Stimulated activated CD4-positive, alpha-beta T cell treated with anti-CD3 and anti-CD28 coated beads, Interleukin-15, amount 100 ng/mL, for 24 hours (primary cell): ENCODE data around the gene BARX1.
"Not testable (repeated sequence)": the region's sequence is repeated elsewhere in the genome, so short reads cannot be mapped to it uniquely, and the experiment has no call there.

Experiments
- DNase-seq: peaks from one replicate; pipeline ENCODE4 v3.0.0-alpha.2; 2020

Gene BARX1

GRCh38 chr9:93950619-93951601 is 4.2 kb downstream of the BARX1 start:
- DNase-seq = no peak

- DNase-seq = no peak
Observed at GRCh38 chr9:93949694-93950449, 5.3 kb downstream of the BARX1 start.

- no peak for DNase-seq
Observed at GRCh38 chr9:93949073-93949693, 6.0 kb downstream of the BARX1 start.

GRCh38 chr9:93948441-93949072 is 6.6 kb downstream of the BARX1 start:
- DNase-seq = no peak

- DNase-seq = no peak
Observed at GRCh38 chr9:93947409-93948070, 7.6 kb downstream of the BARX1 start.

DNA sequence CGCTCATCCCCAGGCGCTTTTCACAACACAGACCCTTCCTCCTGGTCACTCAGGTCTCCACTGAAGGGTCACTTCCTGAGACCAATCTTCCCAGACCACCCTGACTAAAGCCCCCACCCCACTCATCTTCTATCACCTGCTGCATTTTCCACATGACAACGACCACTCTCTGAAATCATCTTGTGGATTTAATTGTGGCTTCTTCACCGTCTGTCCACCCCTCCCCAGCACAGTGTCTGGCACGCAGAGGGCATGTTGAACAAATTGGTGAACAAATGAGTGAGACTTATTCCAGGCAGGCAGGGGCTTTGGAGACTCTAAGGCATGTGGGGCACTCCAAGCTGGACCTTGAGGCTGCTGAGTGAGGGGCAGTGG is 8.8 kb downstream of the BARX1 start:
- DNase-seq = no peak

- no peak for DNase-seq
Observed at GRCh38 chr9:93945400-93946337, 9.5 kb downstream of the BARX1 start.

GRCh38 chr9:93944011-93944410 is 11.1 kb downstream of the BARX1 start:
- DNase-seq = no peak

- no peak for DNase-seq
Observed at GRCh38 chr9:93942161-93942560, 13.0 kb downstream of the BARX1 start.

GRCh38 chr9:93941493-93941892 is 13.7 kb downstream of the BARX1 start:
- no peak for DNase-seq

DNA sequence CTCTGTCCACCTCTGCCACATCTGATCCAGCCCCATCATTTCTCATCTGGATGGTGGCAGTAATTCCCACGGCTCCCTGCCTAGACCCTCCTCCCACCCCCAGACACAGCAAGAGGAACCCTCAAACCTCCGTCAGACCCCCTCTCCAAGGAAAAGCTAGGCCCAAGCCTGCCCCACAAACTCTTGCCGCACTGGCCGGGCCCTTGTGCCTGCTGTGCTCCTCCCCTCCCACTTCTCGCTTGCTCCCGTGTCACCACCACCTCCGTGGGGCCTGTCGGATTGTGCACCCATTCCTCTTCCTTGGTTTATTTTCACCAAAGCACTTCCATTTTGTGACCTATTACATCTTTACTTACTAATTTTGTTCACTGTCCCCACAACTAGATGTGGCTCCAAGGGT is 14.2 kb downstream of the BARX1 start:
- DNase-seq = no peak

DNA sequence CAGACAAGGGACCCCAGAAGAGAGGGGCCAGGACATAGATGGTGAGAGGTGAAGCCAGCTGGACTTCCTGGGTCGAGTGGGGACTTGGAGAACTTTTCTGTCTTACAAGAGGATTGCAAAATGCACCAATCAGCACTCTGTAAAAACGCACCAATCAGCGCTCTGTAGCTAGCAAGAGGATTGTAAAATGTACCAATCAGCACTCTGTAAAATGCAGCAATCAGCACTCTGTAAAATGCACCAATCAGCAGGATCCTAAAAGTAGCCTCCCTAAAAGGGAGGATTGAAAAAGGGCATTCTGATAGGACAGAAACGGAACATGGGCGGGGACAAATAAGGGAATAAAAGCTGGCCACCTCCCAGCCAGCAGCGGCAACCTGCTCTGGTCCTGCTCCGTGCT is 15.6 kb downstream of the BARX1 start:
- not testable (repeated sequence) for DNase-seq

DNA sequence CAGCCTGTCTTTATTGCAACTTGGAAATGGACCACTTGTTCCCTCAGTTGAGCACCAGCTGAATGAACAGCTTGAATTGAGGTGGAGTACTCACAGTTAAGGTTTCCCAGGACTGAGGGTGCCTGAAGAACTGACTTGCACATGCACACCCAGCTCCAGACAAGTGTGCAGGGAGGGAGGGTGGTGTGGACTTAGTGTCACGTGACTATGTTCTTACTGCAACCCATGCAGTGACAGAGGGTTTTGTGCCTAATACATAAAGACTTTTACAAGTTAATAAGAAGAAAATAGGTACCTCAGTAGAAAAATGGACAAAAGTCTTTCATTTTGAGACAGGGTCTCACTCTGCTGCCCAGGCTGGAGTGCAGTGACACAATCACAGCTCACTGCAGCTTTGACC is 18.0 kb downstream of the BARX1 start:
- DNase-seq = no peak

DNA sequence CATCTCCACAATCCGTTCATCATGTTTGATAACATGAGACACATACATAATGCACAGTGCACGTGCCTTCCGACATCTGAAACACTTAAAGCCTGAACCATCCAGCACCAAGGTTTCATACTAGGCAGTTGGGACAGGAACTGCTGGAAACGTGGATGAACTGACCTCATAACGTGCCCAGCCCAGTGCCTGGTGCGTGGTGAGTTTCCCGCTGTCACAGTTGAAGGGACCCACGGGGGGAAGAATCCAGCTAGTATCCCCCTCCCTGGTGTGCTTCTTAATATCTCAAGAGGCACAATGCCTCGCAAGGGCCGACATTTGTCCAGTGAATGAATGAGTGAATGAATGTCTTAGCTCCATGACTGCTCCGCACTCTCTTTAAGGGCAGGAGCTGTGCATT is 23.2 kb downstream of the BARX1 start:
- DNase-seq = no peak

GRCh38 chr9:93930070-93930469 is 25.1 kb downstream of the BARX1 start:
- DNase-seq = no peak

DNA sequence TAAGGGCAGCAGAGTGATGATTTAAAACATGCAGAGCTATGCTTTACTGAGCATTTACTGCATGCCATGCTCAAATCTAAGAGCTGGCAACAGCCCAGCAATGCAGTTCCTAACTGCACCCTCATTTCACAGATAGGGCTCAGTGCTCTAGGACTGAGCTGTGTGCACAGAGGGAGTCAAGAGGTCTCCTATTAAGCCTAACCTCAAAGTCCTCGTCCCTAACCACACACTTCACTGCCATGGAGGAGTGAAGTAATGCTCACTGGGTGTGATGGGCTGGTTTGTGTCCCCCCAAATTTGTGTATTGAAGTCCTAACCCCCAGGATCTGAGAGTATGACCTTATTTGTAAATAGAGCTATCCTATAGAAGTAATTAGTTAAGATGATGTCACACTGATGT is 25.9 kb downstream of the BARX1 start:
- no peak for DNase-seq

DNA sequence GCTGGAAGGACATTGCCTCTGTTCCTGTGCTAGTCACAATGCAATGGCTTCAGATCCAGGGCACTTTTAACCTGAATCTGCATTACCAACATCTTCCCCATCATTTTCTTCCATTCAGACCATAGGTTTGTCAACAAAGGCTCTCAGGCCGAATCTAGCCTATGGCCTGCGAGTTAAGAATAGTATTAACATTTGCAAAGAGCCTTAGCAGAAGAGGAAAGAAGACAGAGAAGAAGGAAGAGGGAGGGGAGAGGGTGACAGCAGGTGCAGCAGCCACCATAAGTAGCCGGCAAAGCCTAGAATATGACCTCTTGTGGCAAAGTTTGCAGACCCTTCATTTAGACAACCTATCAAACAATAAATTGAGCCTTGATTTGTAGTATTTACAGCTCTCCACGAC is 32.6 kb downstream of the BARX1 start:
- DNase-seq = no peak

DNA sequence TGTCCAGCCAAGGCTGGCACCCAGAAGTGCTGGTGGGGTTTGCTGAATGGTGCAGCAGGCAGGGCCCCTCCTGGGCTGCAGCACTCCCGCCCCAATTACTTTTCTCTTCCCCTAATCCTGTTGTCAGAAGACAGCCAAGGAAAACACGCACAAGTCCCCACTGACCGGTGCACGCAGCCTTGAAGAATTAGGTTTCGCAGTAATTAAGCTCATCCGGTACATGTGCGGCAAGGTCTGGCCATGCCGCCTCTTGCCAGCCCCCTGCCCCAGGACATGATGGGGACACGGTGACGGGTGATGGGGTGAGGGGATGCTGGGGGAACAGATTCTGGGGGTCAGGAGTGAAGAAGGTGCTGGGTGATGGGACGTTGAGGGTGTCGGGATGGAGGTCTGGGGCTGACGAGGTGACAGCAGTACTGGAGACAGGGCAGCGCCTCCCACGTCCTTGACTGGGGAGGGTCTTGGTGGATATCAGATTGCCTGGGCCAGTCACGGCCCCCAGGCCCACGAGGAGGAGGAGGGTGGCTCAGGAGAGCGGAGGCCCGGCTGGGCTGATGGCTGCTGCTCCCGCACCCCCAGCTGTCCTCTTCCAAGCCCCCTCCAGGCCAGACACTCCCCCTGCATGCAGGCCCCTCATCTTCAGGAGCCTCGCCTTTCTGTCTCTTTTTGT is 34.9 kb downstream of the BARX1 start:
- DNase-seq = no peak

GRCh38 chr9:93918061-93918460 is 37.1 kb downstream of the BARX1 start:
- no peak for DNase-seq

- DNase-seq = no peak
Observed at GRCh38 chr9:93917121-93917853, 37.9 kb downstream of the BARX1 start.
